ENCODE results near the gene RHOG. TPM values are rescaled to one million over a fixed set of nuclear protein-coding genes. Genes with fewer than 3 reads are reported as not detected.
"Not testable (repeated sequence)": the region's sequence is repeated elsewhere in the genome, so short reads cannot be mapped to it uniquely, and the experiment has no call there.

Gene RHOG
- total and polyA plus RNA-seq, 2 donors: 4.9 to 85.0 TPM

- 85% methylated on average over 3 of the region's 3 CpGs for WGBS
- Histone ChIP-seq H3K4me1 (ENCODE audit: insufficient read depth) (no peaks in the 10 kb centered on the region), H3K4me3 (ENCODE audit: low read depth, low read length) (no peak overlapping the region), H3K36me3 (ENCODE audit: insufficient read depth) (no peaks in the 10 kb centered on the region), H3K27ac (ENCODE audit: low read depth) (no peak overlapping the region)
- DNase-seq (ENCODE audit: extremely low spot score): no peak
Measured at GRCh38 chr11:3823303-3823702, 17.5 kb downstream of the RHOG start.

GRCh38 chr11:3822312-3822711 lies 18.4 kb downstream of the RHOG start:
- Histone ChIP-seq H3K27ac (ENCODE audit: low read depth) (no peak overlapping the region), H3K4me1 (ENCODE audit: insufficient read depth) (no peaks in the 10 kb centered on the region), H3K4me3 (ENCODE audit: low read depth, low read length) (no peak overlapping the region), H3K36me3 (ENCODE audit: insufficient read depth) (no peaks in the 10 kb centered on the region)
- 95% methylated on average over 7 of the region's 7 CpGs for WGBS
- DNase-seq (ENCODE audit: extremely low spot score): no peak

DNA sequence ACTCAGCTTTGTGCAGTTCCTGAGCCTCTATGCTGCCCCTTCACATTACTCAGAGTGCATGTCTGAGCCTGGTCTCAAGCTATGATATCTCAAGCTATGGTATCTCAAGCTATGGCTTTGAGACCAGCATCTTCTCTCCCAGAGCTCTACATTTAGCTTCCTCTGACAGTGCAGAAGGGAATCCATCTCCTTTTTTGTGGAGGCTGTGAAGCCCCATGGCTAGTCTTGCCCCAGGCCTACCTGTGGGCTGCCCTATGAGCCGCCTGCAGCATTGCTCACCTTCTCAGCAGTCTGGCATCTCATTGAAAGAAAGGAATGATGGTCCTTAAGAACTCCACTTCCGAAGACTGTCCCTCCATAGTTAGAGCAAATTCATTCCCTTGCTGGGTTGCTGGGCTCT lies 19.8 kb downstream of the RHOG start:
- DNase-seq (ENCODE audit: extremely low spot score): no peak
- Histone ChIP-seq H3K36me3 (ENCODE audit: insufficient read depth) (no peaks in the 10 kb centered on the region), H3K4me1 (ENCODE audit: insufficient read depth) (no peaks in the 10 kb centered on the region), H3K27ac (ENCODE audit: low read depth) (no peak overlapping the region), H3K4me3 (ENCODE audit: low read depth, low read length) (no peak overlapping the region)
- 97% methylated on average over 2 of the region's 2 CpGs for WGBS

- Histone ChIP-seq H3K4me1 (ENCODE audit: insufficient read depth) (no peaks in the 10 kb centered on the region), H3K27ac (ENCODE audit: low read depth) (no peak overlapping the region), H3K4me3 (ENCODE audit: low read depth, low read length) (no peak overlapping the region), H3K36me3 (ENCODE audit: insufficient read depth) (no peaks in the 10 kb centered on the region)
- no peak for DNase-seq (ENCODE audit: extremely low spot score)
- whole genome bisulfite sequencing: 87% methylated on average over 10 of the region's 10 CpGs
Measured at GRCh38 chr11:3817181-3817800, 23.5 kb downstream of the RHOG start.

DNA sequence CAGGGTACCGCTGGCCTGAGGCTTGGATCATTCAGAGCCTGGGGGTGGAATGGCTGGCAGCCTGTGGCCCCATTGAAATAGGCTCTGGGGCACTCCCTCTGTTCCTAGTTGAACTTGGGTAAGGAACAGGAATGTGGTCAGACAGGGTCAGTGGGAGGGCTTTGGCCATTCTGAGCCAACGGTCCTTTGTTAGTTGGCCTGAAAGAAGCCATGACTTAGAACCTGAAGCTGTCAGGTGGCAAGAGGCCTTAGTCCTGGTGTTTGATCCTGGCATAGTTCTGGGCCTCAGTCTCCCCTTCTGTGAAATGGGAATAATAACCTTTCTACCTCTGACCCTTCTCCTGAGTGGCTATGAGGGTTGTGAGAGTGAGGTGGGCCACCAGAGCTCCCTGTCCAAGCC lies 24.1 kb downstream of the RHOG start:
- Histone ChIP-seq H3K4me1 (ENCODE audit: insufficient read depth) (no peaks in the 10 kb centered on the region), H3K27ac (ENCODE audit: low read depth) (no peak overlapping the region), H3K36me3 (ENCODE audit: insufficient read depth) (no peaks in the 10 kb centered on the region), H3K4me3 (ENCODE audit: low read depth, low read length) (no peak overlapping the region)
- 86% methylated on average over 2 of the region's 2 CpGs for WGBS
- no peak for DNase-seq (ENCODE audit: extremely low spot score)

- Histone ChIP-seq H3K4me1 (ENCODE audit: insufficient read depth) (no peaks in the 10 kb centered on the region), H3K27ac (ENCODE audit: low read depth) (no peak overlapping the region), H3K4me3 (ENCODE audit: low read depth, low read length) (no peak overlapping the region), H3K36me3 (ENCODE audit: insufficient read depth) (no peaks in the 10 kb centered on the region)
- no peak for DNase-seq (ENCODE audit: extremely low spot score)
- WGBS: 73% methylated on average over 4 of the region's 4 CpGs
Measured at GRCh38 chr11:3815845-3816244, 24.9 kb downstream of the RHOG start.

DNA sequence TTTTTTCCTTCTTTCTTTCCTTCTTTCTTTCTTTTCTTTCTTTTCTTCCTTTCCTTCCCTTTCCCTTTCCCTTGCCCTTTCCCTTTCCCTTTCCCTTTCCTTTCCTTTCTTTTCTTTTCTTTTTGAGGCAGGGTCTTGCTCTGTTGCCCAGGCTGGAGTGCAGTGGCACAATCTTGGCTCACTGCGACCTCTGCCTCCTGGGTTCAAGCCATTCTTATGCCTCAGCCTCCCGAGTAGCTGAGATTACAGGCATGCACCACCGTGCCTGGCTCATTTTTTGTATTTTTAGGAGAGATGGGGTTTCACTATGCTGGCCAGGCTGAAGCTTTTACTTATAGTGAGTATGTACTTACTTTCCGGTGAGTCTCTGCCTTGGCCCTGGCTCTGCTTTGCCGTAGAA lies 25.9 kb downstream of the RHOG start:
- not testable (repeated sequence) for H3K27ac ChIP-seq (ENCODE audit: low read depth); H3K4me3 ChIP-seq (ENCODE audit: low read depth, low read length); H3K4me1 ChIP-seq (ENCODE audit: insufficient read depth); DNase-seq (ENCODE audit: extremely low spot score); H3K36me3 ChIP-seq (ENCODE audit: insufficient read depth)
- 97% methylated on average over 5 of the region's 5 CpGs for WGBS

- no peak overlapping the region for H3K27ac ChIP-seq (ENCODE audit: low read depth)
- 97% methylated on average over 4 of the region's 4 CpGs for WGBS
Measured at GRCh38 chr11:3810951-3811350, 29.8 kb downstream of the RHOG start.

DNA sequence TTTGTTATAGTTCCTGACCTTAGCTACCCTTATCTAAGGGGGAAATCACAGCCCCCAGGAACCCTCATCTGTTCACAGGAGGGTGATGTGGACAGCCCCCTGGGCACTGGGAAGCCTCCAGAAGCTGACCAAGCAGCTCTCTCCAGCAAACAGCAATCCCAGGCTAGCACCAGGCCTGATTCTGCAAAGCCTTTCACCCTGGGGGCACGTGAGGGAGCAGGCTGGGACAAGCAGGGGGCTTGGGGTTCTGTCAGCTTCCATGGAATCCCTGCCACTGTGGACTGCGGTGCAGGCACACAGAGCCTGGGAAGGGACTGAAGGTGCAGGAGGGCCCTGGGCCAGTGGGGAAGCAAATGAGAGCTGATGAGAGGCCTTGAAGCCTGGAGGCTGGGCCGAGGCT lies 30.3 kb downstream of the RHOG start:
- 90% methylated on average over 3 of the region's 3 CpGs for WGBS
- no peak overlapping the region for H3K4me3 ChIP-seq (ENCODE audit: low read depth, low read length)
- no peak overlapping the region for H3K27ac ChIP-seq (ENCODE audit: low read depth)
- DNase-seq (ENCODE audit: extremely low spot score): no peak
- H3K36me3 ChIP-seq (ENCODE audit: insufficient read depth): no peaks in the 10 kb centered on the region
- no peaks in the 10 kb centered on the region for H3K4me1 ChIP-seq (ENCODE audit: insufficient read depth)

More at GRCh38 chr11:3810951-3811350, 29.8 kb downstream of the RHOG start:
- DNase-seq (ENCODE audit: extremely low spot score): no peak
- Histone ChIP-seq H3K4me3 (ENCODE audit: low read depth, low read length) (no peak overlapping the region), H3K36me3 (ENCODE audit: insufficient read depth) (no peaks in the 10 kb centered on the region), H3K4me1 (ENCODE audit: insufficient read depth) (no peaks in the 10 kb centered on the region)

- Histone ChIP-seq H3K27ac (ENCODE audit: low read depth) (no peak overlapping the region), H3K4me3 (ENCODE audit: low read depth, low read length) (no peak overlapping the region), H3K4me1 (ENCODE audit: insufficient read depth) (no peaks in the 10 kb centered on the region), H3K36me3 (ENCODE audit: insufficient read depth) (no peaks in the 10 kb centered on the region)
- no peak for DNase-seq (ENCODE audit: extremely low spot score)
- 98% methylated on average over 1 of the region's 1 CpG for WGBS
Measured at GRCh38 chr11:3809624-3809928, 31.2 kb downstream of the RHOG start.

GRCh38 chr11:3808861-3809623 lies 31.7 kb downstream of the RHOG start:
- H3K4me1 ChIP-seq (ENCODE audit: insufficient read depth): no peaks in the 10 kb centered on the region
- no peak for DNase-seq (ENCODE audit: extremely low spot score)
- WGBS: 33% methylated on average over 5 of the region's 5 CpGs

DNA sequence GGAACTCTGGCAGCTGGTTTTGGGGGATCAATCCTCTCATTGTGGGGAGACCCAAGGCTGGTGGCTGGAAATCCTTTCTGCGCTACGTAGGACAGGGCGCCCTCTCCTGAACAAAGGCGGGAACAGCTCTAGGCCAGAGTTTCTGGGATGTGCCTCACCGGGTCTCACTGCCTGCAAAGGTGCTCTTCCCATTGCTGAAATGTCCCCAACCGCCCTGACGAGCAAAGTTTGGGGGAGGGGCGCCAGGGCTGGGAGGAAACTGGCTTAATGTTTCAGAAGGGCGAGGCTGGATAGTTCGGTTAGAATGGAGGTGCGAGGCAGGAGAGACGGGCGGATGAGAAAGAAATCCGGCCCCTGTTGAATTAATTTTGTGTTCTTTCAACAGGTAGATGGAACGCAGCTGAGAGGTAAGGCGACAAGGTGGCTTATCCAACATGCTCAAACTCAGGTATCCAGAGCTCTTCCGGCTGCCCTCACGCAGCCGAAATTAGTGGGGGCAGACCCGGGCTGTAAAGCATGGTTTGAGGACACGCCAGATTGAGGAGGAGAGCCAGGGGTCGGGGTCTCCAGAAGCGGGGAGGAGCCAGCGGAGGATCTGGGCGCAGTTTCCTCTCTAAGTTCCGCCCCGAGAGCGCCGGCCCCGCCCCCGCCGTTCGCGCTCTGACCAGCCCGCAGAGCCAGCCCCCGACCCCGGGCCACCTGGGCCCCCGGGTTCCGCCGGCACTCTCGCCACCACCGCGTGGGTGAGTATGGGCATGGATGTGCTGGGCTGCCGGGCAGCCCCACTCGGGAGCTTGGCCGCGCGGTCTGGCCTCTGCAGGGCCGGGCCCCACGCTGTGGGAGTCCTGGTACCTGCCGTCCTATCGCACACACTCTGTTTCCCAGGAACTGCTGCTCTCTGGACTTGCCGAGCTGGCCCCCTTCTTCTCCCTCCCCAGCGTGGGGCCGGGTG lies 32.6 kb downstream of the RHOG start, which contains the start of gene PGAP2:
PGAP2 (plus strand) TSS at position 652 of the 952 bp plus-strand sequence. CDS start 2,700 bp downstream, outside the sequence.
- Histone ChIP-seq H3K36me3 (ENCODE audit: insufficient read depth) (no peaks in the 10 kb centered on the region), H3K27ac (ENCODE audit: low read depth) (no peak within 1 kb of the TSS), H3K4me3 (ENCODE audit: low read depth, low read length) (peak within 1 kb of the TSS; percentile 74), H3K4me1 (ENCODE audit: insufficient read depth) (no peaks in the 10 kb centered on the region)
- WGBS: 2% methylated on average over 55 of the region's 55 CpGs
- DNase-seq (ENCODE audit: extremely low spot score): no peak

More at GRCh38 chr11:3808861-3809623, 31.7 kb downstream of the RHOG start:
- Histone ChIP-seq H3K4me3 (ENCODE audit: low read depth, low read length) (peak overlapping the region; percentile 74), H3K36me3 (ENCODE audit: insufficient read depth) (no peaks in the 10 kb centered on the region), H3K27ac (ENCODE audit: low read depth) (no peak overlapping the region)

GRCh38 chr11:3803726-3804495 lies 36.8 kb downstream of the RHOG start:
- no peak for DNase-seq (ENCODE audit: extremely low spot score)
- no peak overlapping the region for H3K4me3 ChIP-seq (ENCODE audit: low read depth, low read length)
- no peaks in the 10 kb centered on the region for H3K4me1 ChIP-seq (ENCODE audit: insufficient read depth)
- no peaks in the 10 kb centered on the region for H3K36me3 ChIP-seq (ENCODE audit: insufficient read depth)
- no peak overlapping the region for H3K27ac ChIP-seq (ENCODE audit: low read depth)
- 93% methylated on average over 11 of the region's 11 CpGs for WGBS

Measured in urinary bladder (tissue), 4 donors.